Spleen (tissue), 11 donors: ENCODE results near the gene TBC1D2. TPM values are rescaled to one million over a fixed set of nuclear protein-coding genes. Genes with fewer than 3 reads are reported as not detected.

ENCODE experiments used
- DNase-seq: peaks from one replicate; pipeline ENCODE4 v3.0.0-alpha.2; 2020
- H3K27ac ChIP-seq, 8 donors: fragments of 200-600 bp; sonication (generic) in 7 of 8; 1 replicate in 4 of 8; 2 replicates in 4 of 8; pipeline versions ENCODE4 v1.5.0 to v1.8.0; 2016 to 2021; ENCODE audit warnings: inconsistent platforms in 4 of 8, mild to moderate bottlenecking in 4 of 8, moderate library complexity in 1 of 8
- H3K27me3 ChIP-seq, 7 donors: fragments of 200-600 bp; sonication (generic) in 6 of 7; replicated peaks in 1 of 7; 1 replicate in 4 of 7; 2 replicates in 3 of 7; pipeline versions ENCODE4 v1.5.0 to v1.8.0; 2016 to 2021; ENCODE audit warnings: inconsistent platforms in 3 of 7, mild to moderate bottlenecking in 1 of 7
- H3K36me3 ChIP-seq, 6 donors: fragments of 200-600 bp; sonication (generic) in 5 of 6; 1 replicate in 4 of 6; 2 replicates in 2 of 6; pipeline versions ENCODE4 v1.5.0 to v1.8.0; 2016 to 2021; ENCODE audit warnings: inconsistent platforms in 2 of 6
- H3K4me1 ChIP-seq, 6 donors: fragments of 200-600 bp; sonication (generic) in 5 of 6; 1 replicate in 3 of 6; 2 replicates in 3 of 6; pipeline versions ENCODE4 v1.5.0 to v1.8.0; 2016 to 2021; ENCODE audit warnings: inconsistent platforms in 3 of 6
- H3K4me3 ChIP-seq, 8 donors: fragments of 200-600 bp; sonication (generic) in 7 of 8; 1 replicate in 4 of 8; 2 replicates in 4 of 8; pipeline versions ENCODE4 v1.5.0 to v1.8.0; 2016 to 2021; ENCODE audit warnings: inconsistent platforms in 4 of 8, mild to moderate bottlenecking in 4 of 8, moderate library complexity in 2 of 8
- H3K9me3 ChIP-seq, 8 donors: fragments of 200-600 bp; sonication (generic) in 7 of 8; 1 replicate in 4 of 8; 2 replicates in 4 of 8; pipeline versions ENCODE4 v1.5.0 to v1.8.0; 2016 to 2021; ENCODE audit warnings: inconsistent platforms in 4 of 8
- CTCF ChIP-seq, 11 experiments: fragments of 200-600 bp in 7 of 11; fragments of 450-650 bp in 4 of 11; sonication (generic) in 4 of 11; IDR thresholded peaks in 8 of 11; conservative IDR thresholded peaks in 3 of 11; 1 replicate in 7 of 11; 2 replicates in 4 of 11; pipeline versions ENCODE4 v1.4.0 to v1.8.0; 2016 to 2021; ENCODE audit warnings: antibody characterized with exemption in 11 of 11, inconsistent platforms in 4 of 11, mild to moderate bottlenecking in 1 of 11
- POLR2A ChIP-seq, 3 donors: fragments of 450-650 bp; IDR thresholded peaks; one replicate each; pipeline ENCODE4 v1.5.1; 2017; ENCODE audit warnings: antibody characterized with exemption in 3 of 3, mild to moderate bottlenecking in 1 of 3
- POLR2AphosphoS5 ChIP-seq, 3 donors: sonication (generic); formaldehyde crosslinking; IDR thresholded peaks; one replicate each; pipeline ENCODE4 v1.5.1; 2017; ENCODE audit warnings: antibody characterized with exemption in 3 of 3
- WGBS, 5 donors: extraction: QIAGEN DNeasy Blood & Tissue Kit in 3 of 5; methylation state at CpG; one replicate each; pipeline versions ENCODE4 v1.1.5 to v1.1.7; 2013 to 2018; 5-methylcytosine and 5-hydroxymethylcytosine counted together
- intact Hi-C: fragments of 100-400 bp; cut with DNase I; formaldehyde crosslinking; loops from one replicate; pipeline ENCODE4 v1.15.0; 2023; ENCODE audit warnings: low total_unique reads
- polyA plus RNA-seq, 3 donors: library from polyadenylated mRNA; stranded (reverse); fragments of 200-250 nt; gene quantifications; one replicate each; pipeline ENCODE4 v1.2.1, GENCODE V29; 2013
- total RNA-seq, 7 donors: library from RNA; depleted of rRNA in 3 of 7; stranded (reverse); fragments of >200 nt in 3 of 7; fragmentation: NEBNext Ultra II Directional in 4 of 7; extraction: Animal tissue kit (Norgen Biotek cat#: 25700) in 4 of 7; gene quantifications; one replicate each; pipeline versions ENCODE4 v1.1.0 to v1.2.1, GENCODE V29; 2016 to 2021
- donor health status: healthy with polysubstance abuse.
- donor health status: DM: no; HTN: no; CAD: no; lungs with moderate emphysema.
- donor health status: DM: no; HTN: no; CAD: no.
- donor health status: Bipolar disorder and iron deficiency.
- donor health status: healthy.
- donor health status: DM: no; HTN: no; CAD: no.
- donor health status: DM: yes; HTN: yes; CAD: no.

Gene TBC1D2
- total and polyA plus RNA-seq, 10 donors = 2.7 to 27.2 (median 12.4) TPM

GRCh38 chr9:98226516-98226915 lies 28.9 kb downstream of the TBC1D2 start:
- H3K4me1 ChIP-seq = peaks cover 0 to 11% (median 0%) of the 10 kb centered on the region in 6 donors
- no peak for DNase-seq
- H3K36me3 ChIP-seq = peaks cover 0 to 91% (median 24%) of the 10 kb centered on the region in 6 donors
- H3K4me3 ChIP-seq = no peak overlapping the region
- H3K9me3 ChIP-seq = no peaks in the 10 kb centered on the region
- H3K27me3 ChIP-seq = no peaks in the 10 kb centered on the region
- TF ChIP-seq CTCF (IDR thresholded peaks at IDR 0.05 in 8 of 11, conservative IDR thresholded peaks at IDR 0.05 in 3 of 11) (no peak), POLR2A (IDR thresholded peaks at IDR 0.05) (no peak), POLR2AphosphoS5 (IDR thresholded peaks at IDR 0.05) (no peak)
- H3K27ac ChIP-seq = no peak overlapping the region
- intact Hi-C loops = no loop called here
- WGBS, 5 donors = 58 to 78% (median 61%) methylated on average over 1 of the region's 1 CpG

GRCh38 chr9:98225015-98225442 lies 30.4 kb downstream of the TBC1D2 start:
- 87 to 95% (median 94%) methylated on average over 5 to 6 of the region's 6 CpGs for WGBS, 5 donors
- Histone ChIP-seq H3K4me3 (no peak overlapping the region), H3K4me1 (peaks cover 0 to 10% (median 0%) of the 10 kb centered on the region in 6 donors), H3K36me3 (peaks cover 0 to 93% (median 35%) of the 10 kb centered on the region in 6 donors), H3K27ac (no peak overlapping the region), H3K27me3 (no peaks in the 10 kb centered on the region), H3K9me3 (no peaks in the 10 kb centered on the region)
- DNase-seq = no peak
- intact Hi-C loops = no loop called here
- TF ChIP-seq POLR2A (IDR thresholded peaks at IDR 0.05) (no peak), POLR2AphosphoS5 (IDR thresholded peaks at IDR 0.05) (no peak), CTCF (IDR thresholded peaks at IDR 0.05 in 8 of 11, conservative IDR thresholded peaks at IDR 0.05 in 3 of 11) (no peak)

GRCh38 chr9:98222885-98223691 lies 32.4 kb downstream of the TBC1D2 start:
- Histone ChIP-seq H3K9me3 (no peaks in the 10 kb centered on the region), H3K27me3 (no peaks in the 10 kb centered on the region), H3K4me3 (no peak overlapping the region), H3K27ac (no peak overlapping the region), H3K36me3 (peaks cover 0 to 93% (median 39%) of the 10 kb centered on the region in 6 donors), H3K4me1 (peaks cover 0 to 10% (median 0%) of the 10 kb centered on the region in 6 donors)
- intact Hi-C loops = no loop called here
- DNase-seq = peak; percentile 41
- TF ChIP-seq POLR2AphosphoS5 (IDR thresholded peaks at IDR 0.05) (no peak), CTCF (IDR thresholded peaks at IDR 0.05 in 8 of 11, conservative IDR thresholded peaks at IDR 0.05 in 3 of 11) (no peak), POLR2A (IDR thresholded peaks at IDR 0.05) (no peak)
- WGBS, 5 donors = 53 to 77% (median 63%) methylated on average over 5 of the region's 5 CpGs

GRCh38 chr9:98220911-98221310 lies 34.5 kb downstream of the TBC1D2 start:
- Histone ChIP-seq H3K4me1 (peaks cover 0 to 10% (median 0%) of the 10 kb centered on the region in 6 donors), H3K27me3 (no peaks in the 10 kb centered on the region), H3K4me3 (no peak overlapping the region), H3K27ac (no peak overlapping the region), H3K36me3 (peaks cover 0 to 93% (median 32%) of the 10 kb centered on the region in 6 donors), H3K9me3 (no peaks in the 10 kb centered on the region)
- intact Hi-C loops = no loop called here
- TF ChIP-seq CTCF (IDR thresholded peaks at IDR 0.05 in 8 of 11, conservative IDR thresholded peaks at IDR 0.05 in 3 of 11) = no peak
- no peak for TF ChIP-seq POLR2AphosphoS5 (IDR thresholded peaks at IDR 0.05)
- no peak for TF ChIP-seq POLR2A (IDR thresholded peaks at IDR 0.05)
- WGBS, 5 donors = 94 to 99% (median 96%) methylated on average over 21 of the region's 21 CpGs
- peak; percentile 60 for DNase-seq
